Ramos (cell line): ENCODE data around the gene SPRY1.

Experiments used
- in situ Hi-C: fragments of 300-500 bp; cut with MboI; formaldehyde crosslinking; loops from one replicate; pipeline ENCODE4 v1.14.3; 2022; ENCODE audit warnings: low sequenced_read_pairs; ENCODE audit not compliant: unreplicated experiment

Gene SPRY1

GRCh38 chr4:123406872-123407271, 10.3 kb downstream of the SPRY1 start:
- in situ Hi-C loops: no loop called here

GRCh38 chr4:123408471-123409084, 12.0 kb downstream of the SPRY1 start:
- in situ Hi-C loops: no loop called here

GRCh38 chr4:123409334-123409733, 12.7 kb downstream of the SPRY1 start:
- in situ Hi-C loops: no loop called here

DNA sequence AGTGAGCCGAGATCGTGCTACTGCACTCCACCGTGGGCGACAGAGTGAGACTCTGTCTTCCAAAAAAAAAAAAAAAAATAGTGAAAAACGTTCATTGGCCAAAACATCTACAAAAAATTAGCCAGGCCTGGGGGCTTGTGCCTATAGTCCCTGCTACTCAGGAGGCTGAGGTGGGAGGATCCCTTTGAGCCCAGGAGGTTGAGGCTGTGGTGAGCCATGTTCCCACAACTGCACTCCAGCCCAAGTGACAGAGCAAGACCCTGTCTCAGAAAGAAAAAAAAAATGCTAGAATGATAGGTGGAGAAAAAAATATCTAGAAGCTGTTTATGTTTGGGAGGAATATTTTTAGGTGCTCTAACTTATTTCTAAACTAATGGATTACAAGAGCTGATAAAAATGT, 14.9 kb downstream of the SPRY1 start:
- in situ Hi-C loops: no loop called here

DNA sequence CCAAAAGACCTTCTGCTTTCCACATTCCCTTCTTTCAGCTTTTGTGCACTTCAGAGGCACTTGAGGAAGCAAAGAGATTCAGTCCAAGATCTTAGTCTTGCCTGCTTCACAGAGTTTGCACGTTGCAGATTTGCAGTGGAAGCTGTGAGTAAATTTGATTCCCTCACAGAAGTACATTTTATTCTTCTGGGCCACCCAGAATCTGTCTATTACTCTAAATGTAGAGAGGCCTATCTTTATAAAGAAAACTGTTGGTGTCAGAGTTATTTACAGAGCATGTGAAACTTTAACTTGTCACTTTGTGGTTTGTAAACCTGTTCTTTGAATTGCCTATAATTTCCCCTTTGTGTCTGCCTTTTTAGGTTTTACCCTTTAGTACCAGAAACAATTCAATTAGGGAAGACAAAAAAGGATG, 15.5 kb downstream of the SPRY1 start:
- in situ Hi-C loops: no loop called here

DNA sequence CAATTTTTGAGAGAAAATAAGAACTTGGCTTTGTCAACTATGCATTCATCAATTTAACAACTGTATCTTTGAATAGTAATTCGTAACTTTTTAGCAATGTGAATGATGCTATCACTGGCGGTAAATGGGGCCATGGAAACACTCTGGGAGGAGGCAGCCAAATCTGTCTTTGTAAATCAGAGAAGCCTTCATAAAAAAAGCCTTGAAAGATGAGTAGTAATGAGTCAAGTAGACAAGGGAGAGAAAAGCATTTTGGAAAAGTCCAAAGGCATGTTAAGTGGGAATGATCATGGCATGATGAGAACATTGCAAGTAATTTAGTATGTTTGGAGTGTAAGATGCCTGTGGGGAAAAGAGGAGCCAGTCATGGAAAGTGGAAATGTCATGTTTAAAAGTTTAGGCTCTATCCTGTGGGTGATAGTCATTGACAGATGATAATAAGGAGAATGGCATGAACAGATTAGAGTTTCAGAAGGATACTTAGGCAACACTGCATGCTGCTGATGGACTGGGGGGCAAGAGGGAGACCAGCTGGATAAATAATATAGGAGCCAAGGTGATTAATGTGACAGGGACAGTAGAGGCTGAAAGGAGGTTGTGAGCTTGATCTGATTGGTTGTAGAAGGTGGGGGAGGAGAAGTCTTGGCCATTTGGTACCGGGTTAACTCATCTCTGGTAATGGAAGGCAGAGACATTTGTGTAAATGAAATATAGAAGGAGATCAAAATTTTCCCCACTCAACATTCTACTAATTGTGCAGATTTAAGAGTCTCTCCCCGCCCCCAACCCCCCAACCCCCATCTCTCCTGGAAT, 16.3 kb downstream of the SPRY1 start:
- in situ Hi-C loops: no loop called here

DNA sequence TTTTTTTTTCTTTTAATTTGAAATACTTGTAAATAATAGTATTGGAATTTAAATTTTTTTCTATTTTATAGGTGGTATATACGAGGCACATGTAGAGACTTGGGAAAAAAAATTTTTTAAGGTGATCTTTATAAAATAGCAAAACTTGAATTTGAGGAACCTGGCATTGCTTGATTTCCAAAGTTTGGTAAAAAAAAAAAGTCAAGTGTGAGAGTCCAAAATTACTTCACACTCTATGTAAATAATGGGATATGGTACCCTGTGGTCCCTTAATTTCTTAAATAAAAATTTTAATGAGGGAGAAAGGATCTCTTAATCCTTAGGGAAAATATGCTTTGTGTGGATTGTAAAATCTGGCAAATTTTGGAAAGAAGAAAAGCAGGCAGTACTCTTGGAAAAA, 19.0 kb downstream of the SPRY1 start:
- in situ Hi-C loops: no loop called here

GRCh38 chr4:123415977-123416376, 19.4 kb downstream of the SPRY1 start:
- in situ Hi-C loops: no loop called here

DNA sequence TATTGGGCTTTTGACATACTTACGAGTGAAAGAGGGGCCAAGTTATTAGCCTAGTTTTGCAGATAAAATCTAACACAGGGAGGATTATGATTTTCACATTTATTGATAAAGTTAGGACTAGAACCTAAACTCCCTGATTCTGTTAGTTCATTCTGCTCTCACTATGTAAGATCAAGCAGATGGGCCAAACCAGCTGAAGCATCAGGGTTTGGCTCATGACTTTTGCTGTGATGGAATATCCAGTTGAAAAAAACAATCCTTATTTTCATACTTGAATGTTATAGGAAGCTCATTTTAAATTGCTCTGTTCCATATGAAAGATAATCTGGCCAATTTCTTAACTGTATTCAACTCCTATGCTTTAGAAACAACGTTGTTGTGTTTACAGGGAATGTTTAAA, 21.2 kb downstream of the SPRY1 start:
- in situ Hi-C loops: no loop called here

- in situ Hi-C loops: no loop called here
Measured at GRCh38 chr4:123418351-123418931, 21.8 kb downstream of the SPRY1 start.

GRCh38 chr4:123419885-123420755, 23.5 kb downstream of the SPRY1 start:
- in situ Hi-C loops: no loop called here

- in situ Hi-C loops: no loop called here
Measured at GRCh38 chr4:123421227-123421936, 24.8 kb downstream of the SPRY1 start.

DNA sequence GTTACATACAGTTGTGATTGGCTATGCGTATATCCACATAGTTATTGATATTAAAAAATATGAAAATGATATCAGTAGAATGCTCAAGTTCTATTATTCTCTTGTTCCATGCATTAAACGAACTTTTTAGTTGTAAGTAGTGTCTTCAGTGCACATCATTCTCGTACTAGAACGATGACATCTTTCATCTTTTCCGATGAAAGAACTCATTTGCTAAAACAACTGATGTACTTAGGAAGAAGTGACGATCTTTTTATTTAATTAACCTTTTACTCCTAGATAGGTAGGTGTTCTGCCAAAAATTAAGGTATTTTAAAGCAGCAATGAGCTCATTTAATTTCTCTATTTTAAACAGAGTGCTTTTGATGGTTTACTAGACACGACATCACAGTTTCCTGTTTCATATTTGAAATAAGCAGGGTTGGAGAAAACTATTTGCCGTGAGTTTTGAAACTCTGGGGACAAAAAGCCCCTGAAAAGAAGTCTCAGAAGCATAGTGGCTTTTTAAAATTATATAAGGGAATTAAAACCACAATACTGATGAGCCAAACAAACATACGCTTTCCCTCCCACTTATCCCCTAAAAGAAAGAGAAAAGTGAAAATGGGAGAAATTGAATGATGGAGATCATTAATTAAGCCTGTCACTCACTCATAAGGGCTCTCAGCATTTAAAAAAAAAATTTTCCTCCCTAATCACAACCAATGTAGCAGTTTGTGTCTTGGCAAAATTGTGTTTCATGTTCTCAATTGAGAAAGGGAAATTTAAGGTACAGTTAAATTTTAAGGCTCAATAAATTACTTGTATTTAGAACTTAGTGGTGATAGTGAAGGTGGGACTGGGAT, 25.6 kb downstream of the SPRY1 start:
- in situ Hi-C loops: no loop called here

DNA sequence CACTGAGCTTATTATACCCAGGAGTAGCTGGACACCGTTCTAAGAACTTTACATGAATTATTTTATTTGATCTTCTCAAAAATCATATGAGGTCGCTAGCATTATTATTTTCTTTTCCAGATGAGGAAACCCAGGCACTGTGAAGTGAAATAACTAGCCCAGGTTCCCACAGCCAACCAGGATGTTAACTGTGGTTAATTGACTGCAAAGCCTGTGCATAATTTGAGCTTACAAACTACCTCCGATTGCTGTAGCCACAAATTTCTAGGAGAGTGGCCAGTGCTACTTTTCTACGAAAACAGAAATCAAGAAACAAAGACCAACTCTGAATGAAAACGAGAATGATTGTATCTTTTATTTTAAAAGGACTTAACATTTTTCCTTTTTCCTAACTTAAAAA, 27.2 kb downstream of the SPRY1 start:
- in situ Hi-C loops: no loop called here

DNA sequence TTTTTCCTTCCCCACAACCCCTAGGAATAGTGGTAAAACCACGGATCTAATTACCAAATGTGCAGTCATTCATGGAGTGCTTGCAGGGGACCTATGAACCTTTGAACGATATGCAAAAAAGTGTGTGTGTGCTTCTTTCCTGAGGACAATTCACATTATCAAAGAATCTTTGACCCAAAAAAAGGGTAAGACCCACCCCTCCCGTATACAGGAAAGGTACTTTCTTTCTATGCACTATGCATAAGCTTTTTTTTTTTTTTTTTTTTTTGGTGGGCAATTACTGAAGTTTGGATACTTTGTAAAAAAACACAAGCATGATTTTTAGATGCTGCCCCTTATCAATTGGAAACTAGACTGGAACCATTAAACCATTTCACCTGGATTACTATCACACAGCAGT, 31.4 kb downstream of the SPRY1 start:
- in situ Hi-C loops: no loop called here

DNA sequence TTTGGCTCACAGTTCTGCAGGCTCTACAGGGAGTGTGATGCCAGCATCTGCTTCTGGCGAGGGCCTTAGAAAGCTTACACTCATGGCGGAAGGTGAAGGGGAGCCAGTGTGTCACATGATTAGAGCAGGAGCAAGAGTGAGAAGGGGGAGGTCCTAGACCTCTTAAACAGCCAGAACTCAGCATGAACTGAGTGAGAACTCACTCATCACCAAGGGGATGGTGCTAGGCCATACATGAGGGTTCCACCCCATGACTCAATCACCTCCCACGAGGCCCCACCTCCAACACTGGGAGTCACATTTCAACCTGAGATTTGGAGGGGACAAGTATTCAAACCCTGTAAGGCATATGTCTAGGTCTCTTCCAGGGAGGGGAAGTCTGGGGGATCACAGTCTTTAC, 33.4 kb downstream of the SPRY1 start:
- in situ Hi-C loops: no loop called here

- in situ Hi-C loops: no loop called here
Measured at GRCh38 chr4:123430501-123430900, 33.9 kb downstream of the SPRY1 start.

- in situ Hi-C loops: no loop called here
Measured at GRCh38 chr4:123433573-123433972, 37.0 kb downstream of the SPRY1 start.

- in situ Hi-C loops: no loop called here
Measured at GRCh38 chr4:123433976-123434375, 37.4 kb downstream of the SPRY1 start.
